GM20000 (cell line): ENCODE measurements around the gene FMN1.

Experiments
- DNase-seq: peaks from one replicate; pipeline ENCODE4 v3.0.0; 2012; ENCODE audit warnings: low spot score
- TF ChIP-seq, protein P1 (sequence below): IDR thresholded peaks from 2 replicates; pipeline ENCODE4 v1.5.1; 2012; ENCODE audit warnings: mild to moderate bottlenecking, control low read depth; ENCODE audit errors: extremely low read depth, missing control alignments

The FMN1 gene

DNA sequence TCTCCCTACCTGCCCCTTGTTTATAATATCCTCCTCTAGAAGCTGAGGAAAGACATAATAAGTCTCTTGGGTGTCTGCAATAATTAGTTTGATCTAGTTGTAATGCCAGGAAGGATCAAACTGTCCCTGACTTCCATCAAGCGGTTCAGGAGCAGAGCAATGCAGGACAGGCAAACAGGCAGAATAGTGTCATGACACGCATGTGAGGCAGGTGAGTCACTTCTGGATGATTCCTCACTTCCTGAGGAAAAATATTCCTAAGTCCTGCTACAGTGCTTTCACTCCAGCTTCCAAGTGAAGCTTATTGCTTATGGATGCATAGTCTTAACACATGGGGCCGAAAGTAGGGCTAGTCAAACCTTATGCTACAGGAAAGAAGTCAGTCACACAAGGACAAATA is 390.9 kb downstream of the FMN1 start:
- DNase-seq, result no peak
- TF ChIP-seq, protein P1, sequence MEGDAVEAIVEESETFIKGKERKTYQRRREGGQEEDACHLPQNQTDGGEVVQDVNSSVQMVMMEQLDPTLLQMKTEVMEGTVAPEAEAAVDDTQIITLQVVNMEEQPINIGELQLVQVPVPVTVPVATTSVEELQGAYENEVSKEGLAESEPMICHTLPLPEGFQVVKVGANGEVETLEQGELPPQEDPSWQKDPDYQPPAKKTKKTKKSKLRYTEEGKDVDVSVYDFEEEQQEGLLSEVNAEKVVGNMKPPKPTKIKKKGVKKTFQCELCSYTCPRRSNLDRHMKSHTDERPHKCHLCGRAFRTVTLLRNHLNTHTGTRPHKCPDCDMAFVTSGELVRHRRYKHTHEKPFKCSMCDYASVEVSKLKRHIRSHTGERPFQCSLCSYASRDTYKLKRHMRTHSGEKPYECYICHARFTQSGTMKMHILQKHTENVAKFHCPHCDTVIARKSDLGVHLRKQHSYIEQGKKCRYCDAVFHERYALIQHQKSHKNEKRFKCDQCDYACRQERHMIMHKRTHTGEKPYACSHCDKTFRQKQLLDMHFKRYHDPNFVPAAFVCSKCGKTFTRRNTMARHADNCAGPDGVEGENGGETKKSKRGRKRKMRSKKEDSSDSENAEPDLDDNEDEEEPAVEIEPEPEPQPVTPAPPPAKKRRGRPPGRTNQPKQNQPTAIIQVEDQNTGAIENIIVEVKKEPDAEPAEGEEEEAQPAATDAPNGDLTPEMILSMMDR, result no peak

DNA sequence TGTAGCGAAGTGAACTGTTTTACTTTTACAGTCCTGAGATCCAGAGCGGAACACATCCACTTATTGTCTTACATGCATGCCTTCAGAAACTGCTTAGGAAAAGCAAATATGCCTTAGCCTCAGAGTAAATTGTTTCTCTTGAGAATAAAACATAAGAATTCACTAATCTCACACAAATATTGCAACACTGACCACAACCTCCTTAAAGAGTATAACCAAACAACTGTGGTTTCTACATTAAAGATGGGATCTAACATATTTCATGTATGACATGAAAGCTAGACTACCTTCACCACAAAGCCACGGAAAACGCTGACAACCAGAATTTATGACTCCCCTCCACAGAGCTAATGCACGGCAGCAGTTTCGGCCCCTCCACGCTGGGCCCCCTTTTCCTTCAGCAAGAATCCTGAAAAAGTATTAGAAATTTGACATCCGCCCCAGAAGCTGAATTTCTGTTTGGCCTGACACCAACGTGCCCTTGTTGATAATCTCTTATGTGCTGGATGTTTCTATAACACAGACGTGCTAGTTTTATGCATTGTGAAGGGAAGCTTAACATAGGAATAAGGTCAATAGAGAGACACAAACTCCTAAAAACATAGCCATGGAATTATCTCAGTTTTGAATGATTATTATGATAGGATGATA is 392.1 kb downstream of the FMN1 start:
- DNase-seq, result no peak
- TF ChIP-seq, protein P1, result no peak

DNA sequence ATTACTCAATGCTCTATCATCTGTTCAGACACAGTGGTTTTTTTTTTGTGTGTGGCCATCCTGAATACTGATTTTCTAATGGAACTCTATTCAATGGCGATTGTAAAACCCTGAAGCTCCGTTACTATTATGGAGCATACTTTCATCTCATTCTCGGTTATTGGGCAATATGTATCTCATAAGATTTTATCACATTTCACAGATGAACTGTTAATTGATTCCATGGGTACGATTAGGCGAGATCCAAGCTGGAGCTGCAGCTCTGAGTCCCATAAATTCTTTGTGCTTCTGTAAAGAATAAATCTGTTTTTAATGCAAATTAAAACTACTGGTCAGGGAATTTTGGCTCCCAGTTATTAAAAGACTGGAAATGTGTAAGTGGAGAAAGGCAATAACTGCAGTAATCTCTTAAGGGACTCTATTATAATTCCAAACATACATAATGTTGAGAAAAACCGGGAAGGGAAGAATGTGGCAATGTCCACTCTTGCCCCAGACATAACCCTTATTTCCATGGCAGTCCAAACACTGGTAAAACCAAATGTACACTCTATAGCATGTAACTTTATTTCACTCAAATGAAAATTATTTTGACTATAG is 394.5 kb downstream of the FMN1 start:
- no peak for DNase-seq
- TF ChIP-seq, protein P1, result no peak

DNA sequence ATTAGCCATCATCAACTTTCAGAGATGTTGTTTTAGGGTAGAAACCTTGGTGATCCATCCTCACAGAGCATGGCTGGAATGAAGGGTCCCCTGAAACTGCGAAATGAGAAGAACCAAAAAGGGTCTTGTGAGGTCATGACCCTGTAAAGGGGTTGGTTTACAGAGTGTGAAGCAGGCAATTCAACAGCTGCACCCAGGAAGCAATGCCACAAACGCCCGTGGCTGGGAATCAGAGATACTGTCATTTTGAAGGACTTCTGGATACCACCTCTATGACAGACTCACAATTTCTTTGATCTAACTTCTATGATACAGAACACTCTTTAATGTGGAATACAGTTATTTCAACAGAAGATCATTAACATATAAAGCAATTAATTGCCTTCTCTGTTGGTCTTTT is 397.7 kb downstream of the FMN1 start:
- TF ChIP-seq, protein P1, result no peak
- DNase-seq, result no peak

DNA sequence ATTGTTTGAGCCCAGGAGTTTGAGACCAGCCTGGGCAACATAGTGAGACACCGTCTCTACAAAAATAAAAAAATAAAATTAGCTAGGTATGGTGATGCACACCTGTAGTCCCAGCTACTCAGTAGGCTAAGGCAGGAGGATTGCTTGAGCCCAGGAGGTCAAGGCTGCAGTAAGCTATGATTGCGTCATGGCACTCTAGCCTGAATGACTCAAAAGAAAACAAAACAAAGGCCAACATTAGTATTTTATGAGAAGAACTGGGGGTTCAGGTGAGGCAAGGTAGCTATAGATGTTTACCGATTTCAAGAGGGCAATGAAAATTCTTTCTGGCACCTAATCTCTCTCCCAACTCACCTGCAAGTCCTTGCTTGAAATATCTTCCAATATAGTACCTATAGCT is 399.5 kb downstream of the FMN1 start:
- no peak for DNase-seq
- TF ChIP-seq, protein P1, result no peak

DNA sequence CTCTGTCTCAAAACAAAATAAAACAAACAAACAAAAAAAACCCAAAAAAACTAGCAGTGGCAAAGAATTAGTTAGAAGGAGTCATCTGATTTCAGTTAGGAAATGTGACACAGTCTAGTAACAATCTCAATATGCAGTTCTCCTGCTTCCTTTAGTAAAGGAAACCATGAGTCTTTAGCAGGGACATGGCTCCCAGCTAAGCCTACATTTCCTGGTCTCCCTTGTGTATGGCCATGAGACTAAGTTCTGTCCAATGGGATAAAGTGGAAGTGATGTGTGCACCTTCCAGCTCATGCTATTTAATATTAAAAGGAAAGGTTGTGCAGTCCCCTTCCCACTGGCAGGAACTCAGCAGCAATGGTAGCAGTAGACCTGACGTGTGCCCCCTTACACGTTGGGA is 402.1 kb downstream of the FMN1 start:
- TF ChIP-seq, protein P1, result no peak

DNA sequence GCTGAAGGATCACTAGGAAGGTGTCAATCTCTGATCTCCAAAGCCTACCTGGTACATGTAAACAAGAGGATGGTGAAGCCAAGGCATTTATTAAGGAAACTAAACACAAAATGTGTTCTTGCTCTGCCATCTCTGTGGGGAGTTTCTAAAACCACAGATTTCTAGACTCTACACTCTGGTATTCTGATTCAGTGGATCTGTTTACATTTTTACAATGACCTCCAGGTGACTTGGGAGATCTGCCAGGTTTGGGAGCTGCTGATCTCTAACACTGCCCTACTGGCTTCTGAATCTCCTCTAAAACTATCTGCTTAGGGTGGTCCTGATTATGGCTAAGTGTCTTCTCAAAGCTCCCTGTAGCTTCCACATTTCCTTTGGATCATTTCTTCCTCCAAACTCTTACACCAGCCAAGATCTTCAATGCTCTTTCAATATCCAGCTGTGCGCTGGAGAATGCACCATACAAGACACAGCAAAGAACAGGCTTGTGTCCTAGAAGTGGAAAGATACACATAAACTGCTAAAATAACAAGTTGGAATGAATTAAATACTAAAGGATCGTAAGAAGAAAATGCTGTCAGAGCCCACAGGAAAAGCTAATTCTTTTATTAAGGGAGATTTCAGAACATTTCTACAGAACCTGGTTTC is 404.0 kb downstream of the FMN1 start:
- TF ChIP-seq, protein P1, result no peak
- no peak for DNase-seq

More for the DNA sequence above, 402.1 kb downstream of the FMN1 start:
- DNase-seq, result no peak
